PFSK-1 (cell line): ENCODE data around the gene KCNJ1.

Source experiments
- FOXP2 ChIP-seq: optimal IDR thresholded peaks from 2 replicates; pipeline ENCODE3; 2011; ENCODE audit warnings: borderline replicate concordance, control low read depth, inconsistent platforms; ENCODE audit not compliant: insufficient read depth; ENCODE audit errors: extremely low read length, extremely low read depth
- POLR2AphosphoS5 ChIP-seq: IDR thresholded peaks from 2 replicates; pipeline ENCODE4 v1.6.1; 2012; ENCODE audit warnings: low read depth, mild to moderate bottlenecking, control low read depth, low read length, moderate library complexity
- REST ChIP-seq, 2 experiments: IDR thresholded peaks; 2 replicates each; pipeline versions ENCODE4 v1.6.1 to v1.8.0; 2011 to 2012; ENCODE audit warnings: low read depth in 2 of 2, low read length in 2 of 2, control low read depth in 1 of 2, inconsistent platforms in 1 of 2, mild to moderate bottlenecking in 1 of 2, moderate library complexity in 1 of 2; ENCODE audit not compliant: insufficient read depth in 1 of 2
- SIN3A ChIP-seq: IDR thresholded peaks from 2 replicates; pipeline ENCODE4 v1.6.1; 2012; ENCODE audit warnings: mild to moderate bottlenecking, low read length, moderate library complexity, borderline replicate concordance; ENCODE audit not compliant: insufficient read depth
- TAF1 ChIP-seq: IDR thresholded peaks from 2 replicates; pipeline ENCODE4 v1.6.1; 2012; ENCODE audit warnings: low read length, control low read depth, borderline replicate concordance; ENCODE audit not compliant: insufficient read depth

KCNJ1 gene

DNA sequence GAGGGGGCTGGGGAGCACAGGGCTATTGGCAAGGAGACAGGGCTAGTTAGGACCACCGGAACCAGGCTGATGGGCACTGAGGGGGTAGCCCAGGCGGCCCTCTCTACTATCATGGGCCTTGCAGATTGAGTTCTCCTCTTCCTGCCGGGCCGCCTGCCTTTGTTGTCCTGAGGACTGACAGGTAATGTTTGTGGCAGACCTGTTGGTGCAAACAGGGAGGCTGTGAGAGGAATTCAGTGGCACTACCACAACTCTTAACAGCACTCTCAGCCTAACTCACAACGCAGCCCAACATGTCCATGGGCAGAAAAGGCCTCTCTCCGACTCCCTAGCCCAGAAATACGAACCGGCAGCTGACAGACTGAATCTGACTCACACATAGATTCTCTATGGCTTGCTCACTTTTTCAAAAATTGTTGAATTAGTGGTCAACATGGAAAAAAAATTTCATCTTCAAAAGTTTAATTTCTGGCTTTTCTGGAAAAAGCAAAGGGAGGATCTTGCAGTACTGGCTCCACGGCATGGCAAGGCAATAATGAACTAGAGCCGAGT, 35.5 kb upstream of the KCNJ1 start:
- no peak for TF ChIP-seq REST (IDR thresholded peaks at IDR 0.05; ENCODE audit: insufficient read depth in 1 of 2, low read depth in 2 of 2, low read length in 2 of 2)
- TF ChIP-seq POLR2AphosphoS5, result no peak
- TF ChIP-seq FOXP2, result no peak

GRCh38 chr11:128901653-128902514, 34.8 kb upstream of the KCNJ1 start:
- no peak for TF ChIP-seq POLR2AphosphoS5
- no peak for TF ChIP-seq REST (IDR thresholded peaks at IDR 0.05; ENCODE audit: insufficient read depth in 1 of 2, low read depth in 2 of 2, low read length in 2 of 2)
- TF ChIP-seq SIN3A, result no peak
- no peak for TF ChIP-seq TAF1
- TF ChIP-seq FOXP2, result no peak

GRCh38 chr11:128900468-128900867, 33.4 kb upstream of the KCNJ1 start:
- TF ChIP-seq FOXP2 (no peak), POLR2AphosphoS5 (no peak), REST (IDR thresholded peaks at IDR 0.05; ENCODE audit: insufficient read depth in 1 of 2, low read depth in 2 of 2, low read length in 2 of 2) (no peak), TAF1 (no peak), SIN3A (no peak)

DNA sequence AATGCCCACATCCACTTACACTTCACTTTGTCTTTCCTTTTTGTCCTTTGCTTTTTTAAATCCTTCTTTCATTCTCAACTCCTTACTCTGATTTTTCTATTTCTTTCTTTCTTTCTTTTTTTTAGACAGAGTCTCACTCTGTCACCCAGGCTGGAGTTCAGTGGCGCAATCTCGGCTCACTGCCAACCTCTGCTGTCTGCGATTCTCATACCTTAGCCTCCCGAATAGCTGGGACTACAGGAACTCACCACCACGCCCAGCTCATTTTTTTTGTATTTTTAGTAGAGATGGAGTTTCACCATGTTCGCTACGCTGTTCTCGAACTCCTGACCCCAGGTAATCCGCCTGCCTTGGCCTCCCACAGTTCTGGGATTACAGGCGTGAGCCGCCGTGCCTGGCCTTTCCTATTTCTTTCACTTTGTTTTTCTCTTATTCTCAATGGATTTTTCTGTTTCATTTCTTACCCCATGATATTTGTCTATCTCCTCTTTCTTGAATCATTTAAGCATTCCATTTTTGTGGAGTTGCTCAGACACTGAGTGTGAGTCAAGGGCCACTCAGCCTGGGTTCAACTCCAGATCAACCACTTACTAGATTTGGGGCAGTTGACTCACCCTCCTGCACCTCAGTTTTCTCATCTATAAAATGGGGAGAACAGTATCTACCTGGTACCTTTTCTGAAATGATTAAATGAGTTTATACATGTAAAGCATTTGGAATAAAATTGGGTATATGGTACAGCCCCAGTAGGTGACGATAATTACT, 31.7 kb upstream of the KCNJ1 start:
- TF ChIP-seq TAF1, result no peak
- no peak for TF ChIP-seq POLR2AphosphoS5
- no peak for TF ChIP-seq REST (IDR thresholded peaks at IDR 0.05; ENCODE audit: insufficient read depth in 1 of 2, low read depth in 2 of 2, low read length in 2 of 2)
- no peak for TF ChIP-seq SIN3A
- TF ChIP-seq FOXP2, result no peak
